HG03045 (cell line): Measurements from ENCODE around the gene CLCN3.
"Not testable (repeated sequence)": the region's sequence is repeated elsewhere in the genome, so short reads cannot be mapped to it uniquely, and the experiment has no call there.

Experiments
- ATAC-seq: cut with Tn5 transposase; IDR thresholded peaks from one replicate; pipeline ENCODE4 v1.9.1; 2021; ENCODE audit warnings: mild to moderate bottlenecking, moderate library complexity; ENCODE audit not compliant: unreplicated experiment

Gene CLCN3

DNA sequence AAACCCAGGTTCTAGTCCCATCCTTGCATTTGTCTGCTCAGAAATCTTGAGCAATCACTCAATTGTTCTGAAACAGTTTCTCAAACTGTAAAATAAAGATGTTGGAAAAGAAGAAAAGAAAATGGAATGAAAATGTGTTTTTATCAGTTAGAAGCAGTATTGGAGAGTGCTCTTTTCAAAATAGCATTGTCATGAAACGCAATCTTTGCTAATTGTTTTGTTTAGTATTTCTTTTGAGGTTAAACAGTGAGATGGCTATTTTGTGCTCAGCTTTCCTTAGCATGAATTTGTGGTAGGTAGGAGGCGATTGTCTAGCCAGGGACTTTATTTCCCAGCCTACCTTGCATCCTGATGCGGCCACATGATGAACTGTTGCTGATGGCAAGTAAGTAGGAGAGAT lies 148.0 kb downstream of the CLCN3 start:
- no peak for ATAC-seq

DNA sequence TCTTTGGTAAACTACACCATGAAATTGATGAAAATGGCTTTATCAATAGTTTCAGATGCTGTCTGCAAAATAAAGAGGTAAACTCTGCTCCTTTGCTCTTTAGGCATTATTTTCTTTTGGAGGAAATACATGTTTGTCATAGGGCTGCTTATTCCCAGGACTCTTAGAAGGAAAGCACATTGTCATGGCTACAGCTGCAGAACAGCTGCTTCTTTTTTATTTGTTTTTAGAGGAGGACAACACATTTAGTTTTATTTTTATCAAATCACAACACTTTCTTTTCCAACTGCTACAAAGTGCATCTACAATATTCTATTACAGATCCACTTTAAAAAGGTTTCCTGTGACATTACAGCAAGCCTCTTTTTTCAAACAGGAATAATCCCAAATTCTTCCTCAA lies 150.0 kb downstream of the CLCN3 start:
- no peak for ATAC-seq

DNA sequence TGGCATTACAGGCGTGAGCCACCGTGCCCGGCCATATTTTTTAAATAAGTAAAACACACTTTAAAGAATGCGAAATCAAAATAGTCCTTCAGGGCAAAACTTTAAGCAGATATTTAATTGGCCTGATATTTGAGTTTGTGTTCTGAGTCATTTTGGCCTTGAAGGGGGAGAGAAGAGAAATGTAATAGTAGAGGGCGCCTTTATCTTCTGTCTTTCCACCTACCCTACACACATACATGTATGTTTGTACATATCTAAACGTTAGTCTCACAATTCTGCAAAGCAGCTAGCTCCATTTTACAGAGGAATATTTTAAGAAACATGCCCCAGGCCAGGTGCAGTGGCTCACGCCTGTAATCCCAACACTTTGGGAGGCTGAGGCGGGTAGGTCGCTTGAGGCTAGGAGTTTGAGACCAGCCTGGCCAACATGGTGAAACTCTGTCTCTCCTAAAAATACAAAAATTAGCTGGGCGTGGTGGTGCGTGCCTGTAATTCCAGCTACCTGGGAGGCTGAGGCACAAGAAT lies 151.2 kb downstream of the CLCN3 start:
- ATAC-seq = not testable (repeated sequence)
